Upper lobe of left lung (tissue), 4 donors: ENCODE results near the gene ATP6V1F.

Experiments
- CTCF ChIP-seq, 6 experiments: fragments of 450-650 bp in 4 of 6; fragments of 200-600 bp in 2 of 6; sonication (generic) in 2 of 6; IDR thresholded peaks; one replicate each; pipeline ENCODE4 v1.5.1; 2016 to 2019; ENCODE audit warnings: antibody characterized with exemption in 6 of 6
- EP300 ChIP-seq, 4 donors: sonication (generic); formaldehyde crosslinking; IDR thresholded peaks; one replicate each; pipeline ENCODE4 v1.5.1; 2017; ENCODE audit warnings: antibody characterized with exemption in 4 of 4, control low read depth in 2 of 4
- POLR2A ChIP-seq, 4 donors: fragments of 450-650 bp; IDR thresholded peaks; one replicate each; pipeline ENCODE4 v1.5.1; 2016 to 2017; ENCODE audit warnings: antibody characterized with exemption in 4 of 4, mild to moderate bottlenecking in 2 of 4

DNA sequence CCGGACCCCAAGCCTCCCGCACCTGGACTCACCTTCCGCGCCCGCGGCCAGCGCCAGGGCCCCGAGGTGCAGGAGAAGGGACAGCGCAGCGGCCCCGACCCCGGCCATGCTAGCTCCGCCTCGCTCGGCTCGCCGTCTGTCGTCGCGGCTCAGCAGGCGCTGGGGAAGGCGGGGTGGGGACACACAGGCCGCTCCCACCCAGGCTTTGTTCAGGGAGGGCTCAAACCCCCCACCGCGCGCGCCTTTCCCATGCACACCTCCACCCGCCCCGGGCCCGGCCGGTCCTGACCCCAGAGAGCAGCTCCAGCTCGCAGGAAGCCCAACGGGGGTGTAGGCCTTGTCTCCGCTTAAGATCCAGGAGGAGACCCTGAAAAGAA lies 47.9 kb downstream of the ATP6V1F start, which contains the start of gene KCP:
- TF ChIP-seq CTCF (IDR thresholded peaks at IDR 0.05): no peak
- no peak for TF ChIP-seq EP300 (IDR thresholded peaks at IDR 0.05)
- TF ChIP-seq POLR2A (IDR thresholded peaks at IDR 0.05): no peak
